Measurements from ENCODE around the gene LMCD1.

LMCD1 gene

GRCh38 chr3:8595695-8596115, 94.1 kb downstream of the LMCD1 start:
- DNase-seq = no peak

GRCh38 chr3:8596321-8597218, 94.9 kb downstream of the LMCD1 start:
- no peak for DNase-seq

- DNase-seq = no peak
These were observed 95.7 kb downstream of the LMCD1 start for GRCh38 chr3:8597219-8597853.

- DNase-seq = no peak
These were observed 97.5 kb downstream of the LMCD1 start for GRCh38 chr3:8599146-8599545.

DNA sequence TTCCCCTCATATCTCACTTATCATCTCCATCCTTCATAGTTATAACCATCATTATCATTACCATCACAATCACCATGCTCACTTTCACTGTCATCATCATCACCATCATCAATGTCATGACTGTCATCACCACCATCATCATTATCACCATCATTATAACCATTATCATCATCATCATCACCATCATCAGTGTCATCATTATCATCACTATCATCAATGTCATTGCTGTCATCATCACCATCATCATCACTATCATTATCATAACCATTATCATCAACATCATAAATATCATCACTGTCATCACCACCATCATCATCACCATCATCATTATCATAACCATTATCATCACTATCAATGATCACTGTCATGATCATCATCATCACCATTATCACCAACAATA, 98.8 kb downstream of the LMCD1 start:
- no peak for DNase-seq

- no peak for DNase-seq
These were observed 101.6 kb downstream of the LMCD1 start for GRCh38 chr3:8603115-8603710.

- no peak for DNase-seq
These were observed 102.4 kb downstream of the LMCD1 start for GRCh38 chr3:8604006-8604405.

DNA sequence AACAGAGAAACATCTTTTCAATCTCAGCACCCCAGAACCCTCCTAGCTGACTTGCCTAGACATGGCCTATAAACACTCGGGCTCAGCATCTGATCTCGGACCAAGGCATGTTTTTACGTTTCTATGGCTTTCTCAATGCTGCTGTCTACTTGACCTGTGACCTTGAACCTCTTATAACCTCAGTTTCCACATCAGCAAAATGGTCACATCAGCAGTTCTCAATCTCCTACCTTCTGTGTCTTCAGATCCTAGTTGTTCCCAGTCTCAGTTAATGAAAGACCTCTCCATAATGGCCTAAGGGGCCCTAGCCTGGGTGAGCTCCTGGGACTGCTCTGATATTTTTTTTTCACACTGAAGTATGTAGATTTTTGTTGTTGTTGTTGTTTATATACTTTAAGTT, 103.4 kb downstream of the LMCD1 start:
- no peak for DNase-seq

DNA sequence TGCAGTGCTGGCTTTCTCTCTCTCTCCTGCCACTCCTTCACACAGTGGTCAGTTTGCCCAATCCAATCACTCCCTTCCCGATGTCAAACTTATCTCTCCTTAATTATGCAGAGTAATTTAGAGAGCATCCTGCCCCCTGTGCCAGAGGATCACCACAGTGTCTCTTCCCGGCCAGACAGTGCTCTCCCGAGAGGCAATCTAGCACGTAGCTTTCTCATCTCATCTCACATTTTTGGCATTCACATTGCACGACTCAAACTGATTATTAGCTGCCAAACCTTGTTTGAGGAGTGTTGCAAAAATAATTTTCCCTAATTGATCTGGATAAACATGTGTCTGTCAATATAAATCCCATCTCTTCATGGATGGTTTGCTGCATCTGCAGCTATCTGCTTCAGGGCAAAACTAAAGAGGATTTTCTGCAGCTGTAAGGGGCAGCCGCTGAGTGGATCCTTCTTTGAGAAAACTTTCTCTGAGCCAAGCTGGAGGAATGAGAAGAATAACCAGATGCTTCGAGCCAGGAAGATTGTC, 105.1 kb downstream of the LMCD1 start:
- peak; percentile 31 for DNase-seq

DNA sequence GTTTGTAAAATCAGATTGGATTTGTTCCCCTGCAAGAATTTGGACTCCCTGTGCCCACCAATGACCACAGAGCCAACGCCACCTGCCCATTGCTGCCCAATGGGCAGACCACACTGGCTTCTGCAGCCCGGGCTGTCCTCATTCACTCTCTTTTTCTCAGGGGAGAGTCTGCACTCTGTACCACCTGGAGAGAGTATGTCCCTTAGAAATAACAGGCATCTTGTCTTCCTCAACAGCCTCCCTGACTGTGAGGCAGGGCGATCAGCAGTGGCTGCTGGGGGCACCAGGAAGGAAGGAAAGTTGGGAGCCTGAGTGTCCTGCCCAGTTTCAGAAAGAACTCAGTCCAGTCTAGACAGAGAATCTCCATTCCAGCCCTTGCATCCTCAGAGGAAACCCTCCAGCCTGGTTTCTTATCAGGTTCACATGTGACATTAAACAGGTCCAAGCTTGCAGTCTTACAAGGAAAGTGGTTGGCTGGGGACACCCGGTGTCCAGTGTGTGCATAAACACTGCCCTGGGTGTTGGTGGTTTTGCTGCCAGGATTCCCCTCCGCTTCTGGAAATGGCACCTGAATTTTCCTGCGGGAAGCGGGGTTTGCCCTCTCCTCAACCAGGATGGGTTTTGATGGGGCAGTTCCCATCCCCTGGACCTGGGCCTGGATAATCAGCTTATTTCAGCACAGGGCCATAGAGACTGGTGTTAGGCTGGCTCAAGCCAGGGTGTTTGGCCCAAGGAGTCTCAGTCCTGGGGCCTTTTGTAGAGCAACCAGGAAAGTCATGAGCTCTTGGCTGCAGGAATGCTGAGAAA, 105.8 kb downstream of the LMCD1 start:
- DNase-seq = peak; percentile 81

DNA sequence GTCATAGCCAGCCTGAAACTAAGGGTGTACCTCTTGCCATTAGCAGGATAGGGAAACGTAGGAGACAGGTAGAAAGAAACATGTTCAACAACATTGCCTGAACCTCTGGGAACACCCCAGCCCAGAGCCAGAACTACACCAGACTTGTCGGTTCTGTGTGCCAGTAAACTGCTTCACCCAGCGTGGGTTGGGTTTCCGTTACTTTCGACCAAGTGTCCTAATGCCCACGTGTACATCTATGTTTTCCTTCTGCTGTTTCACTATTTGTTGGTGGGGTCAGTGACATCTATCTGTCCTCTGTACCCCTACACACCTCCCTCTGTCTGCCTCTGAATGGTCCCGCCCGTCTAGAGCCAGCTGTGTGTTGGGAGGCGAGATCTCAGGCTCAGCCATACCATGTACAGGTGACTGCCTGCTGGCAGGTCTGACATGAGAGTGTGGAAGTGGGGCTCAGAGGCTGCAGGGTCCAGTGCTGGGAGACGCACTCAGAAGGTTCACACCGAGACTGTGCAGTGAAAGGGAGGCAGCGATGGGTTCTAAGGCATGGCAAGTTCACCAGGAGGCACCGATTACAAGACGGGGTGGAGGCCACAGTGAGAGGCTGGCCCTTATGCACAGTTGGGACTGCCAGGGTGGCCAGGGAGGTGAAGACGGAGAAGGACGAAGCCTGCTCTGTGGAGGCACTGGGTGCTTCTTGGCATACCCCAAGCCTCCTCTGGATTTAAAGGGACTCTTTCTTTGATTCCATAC, 106.6 kb downstream of the LMCD1 start:
- DNase-seq = no peak

DNA sequence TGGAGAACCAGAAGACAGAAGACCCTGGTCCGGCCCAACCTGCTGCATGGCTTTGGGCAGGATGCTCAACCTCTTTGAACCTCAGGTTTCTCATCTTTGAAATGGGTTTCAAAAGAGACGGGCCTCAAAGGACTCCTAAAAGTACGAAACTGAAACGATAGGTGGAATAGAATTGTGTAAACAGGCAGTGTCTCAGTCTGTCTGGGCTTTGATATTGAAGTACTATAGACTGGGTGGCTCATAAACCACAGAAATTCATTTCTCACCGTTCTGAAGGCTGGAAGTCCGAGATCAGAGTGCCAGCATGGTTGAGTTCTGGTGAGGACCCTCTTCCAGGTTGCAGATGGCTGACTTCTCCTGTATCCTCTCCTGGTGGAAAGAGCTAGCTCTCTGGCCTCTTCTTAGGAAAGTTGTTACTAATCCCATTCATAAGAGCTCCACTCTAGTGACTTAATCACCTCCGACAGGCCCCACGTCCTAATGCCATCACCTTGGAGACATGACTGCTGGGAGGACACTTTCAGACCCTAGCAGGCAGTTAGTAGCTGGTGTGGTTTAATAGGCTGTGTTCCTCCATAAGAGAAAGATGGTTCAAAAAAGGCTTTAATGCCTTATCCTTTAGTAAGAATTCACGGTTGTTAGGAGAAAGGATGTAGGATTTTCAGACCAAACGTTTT, 107.3 kb downstream of the LMCD1 start:
- DNase-seq = no peak

DNA sequence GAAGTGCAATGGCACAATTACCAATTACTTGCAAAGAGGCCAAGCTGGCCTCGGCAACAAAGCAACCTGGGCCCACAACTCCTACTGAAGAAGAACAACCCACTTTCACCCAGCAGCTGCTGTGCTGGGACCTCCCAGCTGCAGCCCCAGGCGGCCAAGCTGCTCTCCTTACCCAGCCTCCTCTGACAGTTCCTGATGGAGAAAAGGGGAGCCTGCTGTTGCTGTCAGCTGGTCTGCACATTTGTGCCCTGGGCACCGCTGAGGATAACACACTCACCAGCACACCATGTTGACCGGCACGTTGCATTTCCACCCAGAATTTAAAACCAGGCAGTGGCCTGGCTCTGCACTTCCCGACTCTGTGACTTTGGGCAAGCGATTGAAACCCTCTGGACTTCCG, 109.3 kb downstream of the LMCD1 start:
- DNase-seq = no peak

DNA sequence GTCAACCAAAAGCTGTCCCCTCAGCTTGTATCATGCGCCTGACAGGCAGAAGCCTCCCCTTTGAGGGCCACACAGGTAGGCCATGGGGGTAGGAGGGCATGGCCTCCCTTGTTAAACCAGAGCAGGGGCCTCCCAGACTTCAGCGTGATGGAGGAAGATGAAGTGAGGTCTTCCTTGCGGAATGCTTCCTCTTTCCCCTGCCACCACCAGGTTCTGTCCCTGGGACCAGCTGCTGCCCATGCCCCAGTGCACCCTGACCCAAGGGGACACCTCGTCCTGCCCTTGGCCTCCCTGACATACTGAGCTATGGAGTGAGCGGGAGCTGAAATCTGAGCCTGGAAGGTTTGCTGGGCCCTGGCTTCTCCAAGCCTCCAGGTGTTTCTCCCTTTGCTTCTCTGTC, 116.3 kb downstream of the LMCD1 start:
- DNase-seq = no peak

DNA sequence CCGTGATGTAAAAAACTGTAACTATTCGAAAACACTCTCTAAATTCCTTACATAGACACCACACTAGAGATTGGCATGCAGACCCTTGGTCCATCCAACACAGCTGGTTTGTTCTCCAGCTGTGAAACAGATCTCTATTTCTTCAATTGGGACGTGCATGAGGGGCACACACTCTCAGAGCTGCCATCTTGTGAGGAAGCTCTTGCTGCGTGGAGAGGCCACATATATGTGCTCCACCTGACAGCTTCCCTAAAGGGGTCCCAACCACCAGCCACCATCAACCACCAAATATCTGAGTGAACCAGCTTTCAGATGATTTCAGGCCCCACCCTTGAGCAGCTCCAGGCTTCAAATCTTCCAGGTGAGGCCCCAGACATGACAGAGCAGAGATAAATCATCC, 117.3 kb downstream of the LMCD1 start:
- DNase-seq = no peak

DNA sequence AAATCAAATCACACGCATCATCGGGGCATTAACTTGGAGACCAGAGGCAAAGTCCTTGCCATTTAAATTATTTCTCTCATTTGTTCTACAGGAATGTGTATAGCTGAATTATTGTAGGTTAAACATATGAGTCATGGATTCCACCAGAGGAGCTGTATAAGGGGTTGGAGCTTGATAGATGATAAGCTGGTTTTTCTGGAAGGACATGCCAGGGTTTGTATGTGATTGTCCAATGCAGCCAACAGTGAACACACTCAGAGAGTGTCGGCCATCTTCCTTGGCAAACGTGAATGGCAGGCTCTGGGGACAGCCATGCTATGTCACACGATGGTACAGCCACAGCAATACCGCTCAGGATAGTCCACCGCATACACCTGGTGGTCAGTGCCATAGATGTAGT, 117.9 kb downstream of the LMCD1 start:
- peak; percentile 86 for DNase-seq

DNA sequence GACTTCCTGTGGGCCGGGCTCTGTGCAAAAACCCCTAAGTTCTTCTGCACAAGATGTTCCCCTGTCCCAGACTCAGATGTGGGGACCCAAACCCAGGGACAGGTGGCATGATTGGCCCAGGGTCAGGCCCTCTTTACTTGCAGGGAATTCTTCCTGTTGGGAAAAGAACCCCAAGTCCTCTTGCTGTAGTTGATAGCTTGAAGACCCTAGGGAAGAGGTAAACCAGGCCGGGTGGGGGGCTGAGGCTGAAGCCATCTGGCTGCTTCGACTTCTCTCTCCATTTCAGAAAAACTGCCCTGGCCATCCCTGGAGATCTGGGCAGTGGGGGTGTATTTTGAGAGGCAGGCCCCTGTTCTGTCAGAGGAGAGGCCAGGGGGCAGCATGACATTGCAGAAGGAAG, 119.5 kb downstream of the LMCD1 start:
- DNase-seq = no peak

- peak; percentile 91 for DNase-seq
These were observed 120.2 kb downstream of the LMCD1 start for GRCh38 chr3:8621872-8622271.

- DNase-seq = peak; percentile 74
These were observed 121.5 kb downstream of the LMCD1 start for GRCh38 chr3:8622873-8623691.

DNA sequence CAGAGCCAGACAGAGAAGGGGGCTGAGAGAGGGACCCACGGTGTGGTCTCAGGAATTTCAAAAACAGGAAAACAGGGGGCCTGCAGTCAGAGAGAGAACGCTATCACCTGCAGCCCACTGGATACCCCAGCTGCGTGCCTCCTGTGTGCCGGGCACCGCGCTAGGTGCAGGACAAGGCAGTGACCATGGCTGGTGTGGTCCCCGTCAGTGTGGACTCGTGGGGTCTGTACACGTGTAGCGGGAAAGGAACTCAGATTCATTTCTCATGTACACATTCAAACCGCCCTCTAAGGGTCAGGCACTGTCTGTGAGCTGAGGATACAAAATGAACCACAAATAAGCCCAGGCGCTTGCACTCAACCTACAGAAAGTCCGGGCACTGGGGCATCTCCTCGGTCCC, 122.1 kb downstream of the LMCD1 start:
- no peak for DNase-seq
